Choroid plexus epithelial cell (primary cell): Measurements from ENCODE around the gene CCNF.

Experiments
- DNase-seq: peaks from one replicate; pipeline ENCODE4 v3.0.0-alpha.2; 2010; ENCODE audit warnings: low read depth
- H3K4me3 ChIP-seq: 2 replicates; pipeline ENCODE4 v1.5.1; 2011; ENCODE audit warnings: low read depth, mild to moderate bottlenecking, control low read depth, low read length, moderate library complexity
- TF ChIP-seq, protein P1 (sequence below): conservative IDR thresholded peaks from 2 replicates; pipeline ENCODE4 v1.5.1; 2011; ENCODE audit warnings: low read depth, mild to moderate bottlenecking, control low read depth, inconsistent platforms, low read length, moderate library complexity

The CCNF gene

DNA sequence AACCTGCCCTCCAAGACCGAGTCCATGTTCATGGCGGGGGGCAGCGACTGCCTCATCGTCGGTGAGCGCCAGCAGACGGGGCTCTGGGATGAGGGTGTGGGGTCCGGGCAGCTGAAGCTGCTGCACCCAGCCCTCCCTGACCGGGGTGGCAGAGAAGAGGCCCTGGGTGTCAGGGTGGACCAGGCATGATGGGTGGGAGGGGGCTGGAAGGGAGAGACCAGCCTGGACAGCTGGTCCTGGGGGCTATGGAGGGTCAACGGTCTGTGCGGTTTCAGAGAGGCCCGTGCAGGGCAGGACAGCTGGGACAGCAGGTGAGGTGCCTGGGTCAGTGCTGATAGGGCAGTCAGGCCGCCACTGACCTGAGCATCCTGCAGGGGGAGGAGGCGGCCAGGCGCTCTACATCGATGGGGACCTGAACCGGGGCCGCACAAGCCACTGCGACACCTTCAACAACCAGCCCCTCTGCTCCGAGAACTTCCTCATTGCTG, 71.2 kb downstream of the CCNF start:
- no peak overlapping the region for H3K4me3 ChIP-seq
- no peak for DNase-seq
- TF ChIP-seq, protein P1, sequence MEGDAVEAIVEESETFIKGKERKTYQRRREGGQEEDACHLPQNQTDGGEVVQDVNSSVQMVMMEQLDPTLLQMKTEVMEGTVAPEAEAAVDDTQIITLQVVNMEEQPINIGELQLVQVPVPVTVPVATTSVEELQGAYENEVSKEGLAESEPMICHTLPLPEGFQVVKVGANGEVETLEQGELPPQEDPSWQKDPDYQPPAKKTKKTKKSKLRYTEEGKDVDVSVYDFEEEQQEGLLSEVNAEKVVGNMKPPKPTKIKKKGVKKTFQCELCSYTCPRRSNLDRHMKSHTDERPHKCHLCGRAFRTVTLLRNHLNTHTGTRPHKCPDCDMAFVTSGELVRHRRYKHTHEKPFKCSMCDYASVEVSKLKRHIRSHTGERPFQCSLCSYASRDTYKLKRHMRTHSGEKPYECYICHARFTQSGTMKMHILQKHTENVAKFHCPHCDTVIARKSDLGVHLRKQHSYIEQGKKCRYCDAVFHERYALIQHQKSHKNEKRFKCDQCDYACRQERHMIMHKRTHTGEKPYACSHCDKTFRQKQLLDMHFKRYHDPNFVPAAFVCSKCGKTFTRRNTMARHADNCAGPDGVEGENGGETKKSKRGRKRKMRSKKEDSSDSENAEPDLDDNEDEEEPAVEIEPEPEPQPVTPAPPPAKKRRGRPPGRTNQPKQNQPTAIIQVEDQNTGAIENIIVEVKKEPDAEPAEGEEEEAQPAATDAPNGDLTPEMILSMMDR, result peak; percentile 2

DNA sequence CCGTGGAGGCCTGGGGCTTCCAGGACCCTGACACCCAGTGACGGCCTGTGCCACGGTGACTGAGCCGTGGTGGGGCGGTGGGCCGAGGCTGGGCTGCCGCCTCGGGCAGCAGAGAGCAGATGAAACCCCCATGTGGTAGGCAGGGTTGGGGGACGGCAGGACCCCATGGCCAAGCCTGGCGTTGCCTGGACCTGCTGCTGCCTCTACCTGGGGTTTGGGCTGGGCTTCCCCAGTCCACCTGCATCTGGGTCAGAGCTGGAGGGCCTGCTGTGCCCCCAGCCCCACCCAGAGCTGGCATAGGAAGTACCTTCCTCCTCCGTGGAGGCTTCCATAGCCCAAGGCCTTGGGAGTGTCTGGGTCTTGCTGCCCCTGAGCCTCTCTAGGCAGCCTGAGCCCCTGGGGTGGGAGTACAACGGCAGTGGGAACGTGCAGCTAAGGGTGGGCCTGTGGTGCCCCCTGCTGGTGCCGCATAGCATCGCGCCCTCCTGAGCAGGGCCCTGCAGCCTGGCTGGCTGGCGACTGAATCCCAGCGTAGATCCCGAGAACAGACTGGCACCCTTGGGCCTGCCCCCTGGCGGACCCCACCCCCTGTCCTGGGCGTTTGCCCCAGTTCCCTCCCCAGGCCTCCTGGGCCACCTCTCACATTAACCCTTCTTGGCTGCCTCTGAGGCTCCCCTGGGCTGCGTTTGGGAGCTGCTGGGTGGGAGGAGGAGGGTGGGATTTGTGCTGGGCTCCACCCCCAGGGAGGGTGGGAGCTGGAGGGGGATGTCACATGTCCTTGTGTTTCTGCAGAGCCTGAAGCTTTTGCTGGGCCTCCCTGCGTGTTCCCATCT, 71.9 kb downstream of the CCNF start:
- TF ChIP-seq, protein P1, result peak; percentile 96
- DNase-seq, result peak; percentile 88
- peak overlapping the region; percentile 57 for H3K4me3 ChIP-seq

DNA sequence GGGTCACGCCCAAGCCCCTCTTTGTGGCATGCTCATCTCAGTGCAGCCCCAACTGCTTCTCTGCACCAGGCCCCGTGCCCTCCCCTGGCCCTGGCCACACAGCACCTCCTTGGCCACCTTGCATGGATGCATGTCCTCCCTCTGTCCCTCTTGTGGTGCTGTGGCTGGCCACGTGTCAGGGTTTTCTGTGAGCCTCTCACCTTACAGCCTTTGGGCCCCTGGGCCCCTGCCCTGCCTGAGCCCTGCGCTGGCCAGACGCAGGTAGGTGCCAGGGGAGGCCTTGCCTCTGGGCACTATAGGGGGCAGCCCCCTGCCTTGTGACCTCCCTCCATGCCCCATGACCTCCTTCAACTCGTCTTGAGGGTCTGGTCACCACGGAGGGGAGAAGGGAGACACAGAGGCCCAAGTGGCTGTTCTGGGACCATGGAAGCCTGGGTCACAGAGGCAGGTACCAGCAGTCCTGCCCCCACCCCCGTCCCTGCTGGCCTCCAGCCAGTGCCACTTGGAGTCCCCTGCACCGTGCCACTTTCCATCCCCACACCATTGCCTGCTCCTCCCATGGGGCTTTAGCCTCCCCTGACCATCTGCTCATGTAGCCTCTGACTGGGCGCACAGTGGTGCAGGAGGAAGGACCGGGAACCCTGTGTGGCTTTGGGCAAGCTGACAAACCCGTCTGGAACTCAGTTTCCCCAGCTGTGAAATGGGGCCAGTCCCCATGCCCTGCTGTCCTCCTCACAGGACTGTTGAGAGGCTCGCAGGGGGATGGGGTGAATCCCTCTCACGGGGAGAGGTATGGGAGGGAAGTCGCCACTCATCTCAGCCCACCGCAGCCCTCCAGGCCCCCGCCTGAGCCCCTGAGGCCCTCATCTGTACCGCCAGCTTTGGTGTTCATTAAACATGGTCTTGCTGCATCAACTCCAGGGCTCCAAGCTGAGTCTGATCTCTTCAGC, 73.0 kb downstream of the CCNF start:
- TF ChIP-seq, protein P1, result no peak
- no peak for DNase-seq
- no peak overlapping the region for H3K4me3 ChIP-seq

- H3K4me3 ChIP-seq, result no peak overlapping the region
- TF ChIP-seq, protein P1, result no peak
- no peak for DNase-seq
Observed at GRCh38 chr16:2505695-2506094, 76.4 kb downstream of the CCNF start.

GRCh38 chr16:2507052-2507659, 77.9 kb downstream of the CCNF start:
- no peak overlapping the region for H3K4me3 ChIP-seq
- DNase-seq, result no peak
- TF ChIP-seq, protein P1, result no peak

DNA sequence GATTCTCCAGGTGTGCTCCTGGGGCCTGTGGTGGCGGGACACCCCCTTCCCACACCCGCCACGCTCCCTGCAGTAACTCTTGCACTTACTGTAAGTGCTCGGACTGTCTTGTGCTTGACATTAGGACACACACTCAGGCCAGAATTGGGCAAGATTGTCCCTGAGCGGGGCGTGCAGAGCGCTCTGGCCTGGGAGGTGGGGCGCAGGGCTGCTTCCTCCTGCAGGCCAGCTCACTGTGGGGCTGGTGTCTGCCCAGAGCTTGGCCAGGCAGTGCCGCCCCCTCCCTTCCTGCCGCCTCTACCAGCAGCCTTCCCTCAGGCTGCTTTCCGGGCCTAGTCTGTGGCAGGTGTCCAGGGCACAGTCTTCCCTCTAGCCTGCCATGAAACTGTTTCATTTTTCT, 78.4 kb downstream of the CCNF start:
- DNase-seq, result no peak
- TF ChIP-seq, protein P1, result no peak
- no peak overlapping the region for H3K4me3 ChIP-seq
